Stimulated activated CD8-positive, alpha-beta memory T cell treated with anti-CD3 and anti-CD28 coated beads, Interleukin-15, amount 100 ng/mL, for 24 hours (primary cell): ENCODE data around the gene PRKCH.

Experiments
- DNase-seq: peaks from one replicate; pipeline ENCODE4 v3.0.0-alpha.2; 2020; ENCODE audit warnings: low read depth

PRKCH gene

GRCh38 chr14:61430066-61430757 is 108.8 kb downstream of the PRKCH start:
- DNase-seq = no peak

GRCh38 chr14:61433169-61433568 is 111.8 kb downstream of the PRKCH start:
- no peak for DNase-seq

- DNase-seq = no peak
Observed at GRCh38 chr14:61433828-61434227, 112.4 kb downstream of the PRKCH start.

- no peak for DNase-seq
Observed at GRCh38 chr14:61434311-61434710, 112.9 kb downstream of the PRKCH start.

GRCh38 chr14:61435563-61436337 is 114.4 kb downstream of the PRKCH start:
- no peak for DNase-seq

GRCh38 chr14:61437381-61437780 is 116.0 kb downstream of the PRKCH start:
- no peak for DNase-seq

GRCh38 chr14:61438036-61438435 is 116.7 kb downstream of the PRKCH start:
- no peak for DNase-seq

GRCh38 chr14:61438497-61438859 is 117.1 kb downstream of the PRKCH start:
- DNase-seq = no peak

- DNase-seq = no peak
Observed at GRCh38 chr14:61438860-61439765, 117.7 kb downstream of the PRKCH start.

GRCh38 chr14:61439779-61440418 is 118.5 kb downstream of the PRKCH start:
- no peak for DNase-seq

GRCh38 chr14:61443481-61443880 is 122.1 kb downstream of the PRKCH start:
- no peak for DNase-seq

- DNase-seq = no peak
Observed at GRCh38 chr14:61444215-61444768, 122.9 kb downstream of the PRKCH start.

- DNase-seq = no peak
Observed at GRCh38 chr14:61451491-61451890, 130.1 kb downstream of the PRKCH start.

- no peak for DNase-seq
Observed at GRCh38 chr14:61451891-61452400, 130.6 kb downstream of the PRKCH start.

GRCh38 chr14:61452452-61452851 is 131.1 kb downstream of the PRKCH start:
- no peak for DNase-seq

- DNase-seq = no peak
Observed at GRCh38 chr14:61453103-61453767, 131.9 kb downstream of the PRKCH start.

GRCh38 chr14:61454545-61454944 is 133.2 kb downstream of the PRKCH start:
- DNase-seq = no peak

GRCh38 chr14:61455351-61455750 is 134.0 kb downstream of the PRKCH start:
- DNase-seq = no peak

GRCh38 chr14:61456720-61457119 is 135.3 kb downstream of the PRKCH start:
- DNase-seq = peak; percentile 66

GRCh38 chr14:61458766-61459165 is 137.4 kb downstream of the PRKCH start:
- no peak for DNase-seq

- no peak for DNase-seq
Observed at GRCh38 chr14:61459229-61459628, 137.8 kb downstream of the PRKCH start.
